GM18502 (cell line): Measurements from ENCODE around the gene ZNF283.

Experiments
- ATAC-seq: cut with Tn5 transposase; IDR thresholded peaks from one replicate; pipeline ENCODE4 v1.9.1; 2021; ENCODE audit warnings: mild to moderate bottlenecking; ENCODE audit not compliant: unreplicated experiment, poor library complexity

ZNF283 gene

GRCh38 chr19:43826787-43827754 is at the start of gene ZNF283:
ZNF283 (plus strand) TSS chr19:43827321; CDS start chr19:43833505, 6,184 bp downstream.
- peak; percentile 75 for ATAC-seq

GRCh38 chr19:43778651-43779050 is 48.5 kb upstream of the ZNF283 start:
- no peak for ATAC-seq

- no peak for ATAC-seq
Observed at GRCh38 chr19:43779147-43779819, 47.8 kb upstream of the ZNF283 start.

- no peak for ATAC-seq
Observed at GRCh38 chr19:43779820-43780219, 47.3 kb upstream of the ZNF283 start.

- ATAC-seq = peak; percentile 36
Observed at GRCh38 chr19:43780706-43781525, 46.2 kb upstream of the ZNF283 start, which contains the start of gene KCNN4. KCNN4 (minus strand) TSS chr19:43780973; CDS start chr19:43780861, 112 bp downstream.

GRCh38 chr19:43781630-43782310 is 45.4 kb upstream of the ZNF283 start:
- no peak for ATAC-seq

- ATAC-seq = no peak
Observed at GRCh38 chr19:43782311-43782660, 44.8 kb upstream of the ZNF283 start.

- no peak for ATAC-seq
Observed at GRCh38 chr19:43782689-43783231, 44.4 kb upstream of the ZNF283 start.

GRCh38 chr19:43783636-43784035 is 43.5 kb upstream of the ZNF283 start:
- no peak for ATAC-seq

GRCh38 chr19:43784241-43784980 is 42.7 kb upstream of the ZNF283 start:
- no peak for ATAC-seq

GRCh38 chr19:43784981-43785808 is 41.9 kb upstream of the ZNF283 start:
- ATAC-seq = no peak

- ATAC-seq = no peak
Observed at GRCh38 chr19:43786665-43787064, 40.5 kb upstream of the ZNF283 start.

- ATAC-seq = no peak
Observed at GRCh38 chr19:43789029-43789428, 38.1 kb upstream of the ZNF283 start.

- no peak for ATAC-seq
Observed at GRCh38 chr19:43790587-43790986, 36.5 kb upstream of the ZNF283 start.

- no peak for ATAC-seq
Observed at GRCh38 chr19:43797118-43797517, 30.0 kb upstream of the ZNF283 start.

GRCh38 chr19:43797556-43797955 is 29.6 kb upstream of the ZNF283 start:
- ATAC-seq = no peak

GRCh38 chr19:43798026-43798545 is 29.0 kb upstream of the ZNF283 start:
- ATAC-seq = no peak
